Activated naive CD8-positive, alpha-beta T cell treated with anti-CD3 and anti-CD28 coated beads, Interleukin-2, amount 10 ng/mL, durations not matched to agents 7 days and 5 days (primary cell): ENCODE measurements around the gene SELENOH. TPM values are rescaled to one million over a fixed set of nuclear protein-coding genes. Genes with fewer than 3 reads are reported as not detected.
A peak's percentile ranks its signal among the peaks of the same experiment; 100 is the strongest.
"Not testable (repeated sequence)": the region's sequence is repeated elsewhere in the genome, so short reads cannot be mapped to it uniquely, and the experiment has no call there.

ENCODE experiments used
- ATAC-seq: fragments of 150-1000 bp; cut with Tn5 transposase; one replicate; pipeline ENCODE4 v1.10.0; 2021; ENCODE audit warnings: low read depth, moderate library complexity
- POLR2A ChIA-PET: fragments of 350-600 bp; sonication (Branson Sonifier 250); formaldehyde crosslinking; loops from one replicate; lab custom pipeline; 2021; ENCODE audit warnings: antibody characterized with exemption; lab: Charles Lee
- DNase-seq: peaks from one replicate; pipeline ENCODE4 v3.0.0; 2021
- H3K27ac Mint-ChIP-seq: one replicate; pipeline ENCODE4 v1.8.0; 2022; ENCODE audit warnings: mild to moderate bottlenecking, mixed read lengths
- H3K27me3 Mint-ChIP-seq: one replicate; pipeline ENCODE4 v1.8.0; 2022; ENCODE audit warnings: mild to moderate bottlenecking, moderate library complexity, mixed read lengths
- H3K36me3 Mint-ChIP-seq: one replicate; pipeline ENCODE4 v1.8.0; 2021; ENCODE audit warnings: mild to moderate bottlenecking, mixed read lengths
- H3K4me1 Mint-ChIP-seq: one replicate; pipeline ENCODE4 v1.8.0; 2021; ENCODE audit warnings: mixed read lengths
- H3K4me3 Mint-ChIP-seq: one replicate; pipeline ENCODE4 v1.8.0; 2022; ENCODE audit warnings: mild to moderate bottlenecking, moderate library complexity, mixed read lengths
- H3K9me3 Mint-ChIP-seq: one replicate; pipeline ENCODE4 v1.8.0; 2021; ENCODE audit warnings: mixed read lengths
- total RNA-seq, 2 experiments: library from RNA; stranded (reverse); gene quantifications; one replicate each; pipeline ENCODE4 v1.2.3, GENCODE V29; 2021

SELENOH gene, protein sequence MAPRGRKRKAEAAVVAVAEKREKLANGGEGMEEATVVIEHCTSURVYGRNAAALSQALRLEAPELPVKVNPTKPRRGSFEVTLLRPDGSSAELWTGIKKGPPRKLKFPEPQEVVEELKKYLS
- 100 to 1,000 TPM; 176 to 178 TPM for total RNA-seq

DNA sequence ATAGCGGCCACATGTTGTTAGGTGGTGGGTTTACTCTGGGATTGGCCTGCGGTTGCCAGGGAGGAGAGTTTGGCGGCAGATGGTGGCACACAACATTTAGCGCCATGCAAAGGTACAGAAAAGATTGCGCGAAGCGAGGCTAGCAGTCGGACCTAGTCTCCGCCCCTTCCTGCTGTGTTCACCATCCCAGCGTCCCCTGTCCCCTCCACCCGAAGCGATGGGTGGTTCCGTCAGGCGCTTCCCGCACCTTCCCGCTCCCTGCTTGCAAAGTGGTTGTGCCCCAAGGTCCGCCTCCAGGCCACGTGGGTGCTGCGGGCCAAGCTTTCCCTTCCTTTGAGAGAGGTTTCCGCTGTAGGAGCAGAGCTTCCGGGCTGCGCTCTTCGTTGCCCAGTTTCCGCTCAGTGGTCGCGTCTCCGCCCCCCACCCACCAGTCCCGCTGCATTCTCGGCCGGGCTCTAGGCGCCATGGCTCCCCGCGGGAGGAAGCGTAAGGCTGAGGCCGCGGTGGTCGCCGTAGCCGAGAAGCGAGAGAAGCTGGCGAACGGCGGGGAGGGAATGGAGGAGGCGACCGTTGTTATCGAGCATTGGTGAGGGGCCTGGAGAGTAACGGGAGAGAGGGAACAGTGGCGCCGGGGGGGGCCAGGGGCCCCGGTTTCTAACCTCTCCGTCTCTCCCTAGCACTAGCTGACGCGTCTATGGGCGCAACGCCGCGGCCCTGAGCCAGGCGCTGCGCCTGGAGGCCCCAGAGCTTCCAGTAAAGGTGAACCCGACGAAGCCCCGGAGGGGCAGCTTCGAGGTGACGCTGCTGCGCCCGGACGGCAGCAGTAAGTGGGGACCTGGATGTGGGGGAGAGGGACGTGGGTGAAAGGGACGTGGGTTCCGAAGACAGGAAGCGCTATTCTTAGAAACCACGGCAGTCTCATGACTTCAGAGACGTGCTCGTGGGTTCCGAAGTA, at the start of gene SELENOH:
Gene SELENOH (plus strand): TSS at position 360 of the 955 bp plus-strand sequence. CDS start 105 bp downstream, at position 465.
- Mint-ChIP-seq H3K4me1 (peaks cover 31% of the 10 kb centered on the region), H3K27ac (peak within 1 kb of the TSS; percentile 100), H3K9me3 (no peaks in the 10 kb centered on the region), H3K27me3 (no peaks in the 10 kb centered on the region), H3K36me3 (peaks cover 35% of the 10 kb centered on the region), H3K4me3 (peak within 1 kb of the TSS; percentile 100)
- DNase-seq (peak; percentile 92), ATAC-seq (peak; percentile 90)
- POLR2A ChIA-PET = interaction anchor here (0.7 to 2.5 kb wide), 25 partner anchors 10 to 837 kb away, joined by 3 to 36 read pairs (median 4); partner anchors contain the start of genes BTBD18, MED19, SLC43A1 and TIMM10

DNA sequence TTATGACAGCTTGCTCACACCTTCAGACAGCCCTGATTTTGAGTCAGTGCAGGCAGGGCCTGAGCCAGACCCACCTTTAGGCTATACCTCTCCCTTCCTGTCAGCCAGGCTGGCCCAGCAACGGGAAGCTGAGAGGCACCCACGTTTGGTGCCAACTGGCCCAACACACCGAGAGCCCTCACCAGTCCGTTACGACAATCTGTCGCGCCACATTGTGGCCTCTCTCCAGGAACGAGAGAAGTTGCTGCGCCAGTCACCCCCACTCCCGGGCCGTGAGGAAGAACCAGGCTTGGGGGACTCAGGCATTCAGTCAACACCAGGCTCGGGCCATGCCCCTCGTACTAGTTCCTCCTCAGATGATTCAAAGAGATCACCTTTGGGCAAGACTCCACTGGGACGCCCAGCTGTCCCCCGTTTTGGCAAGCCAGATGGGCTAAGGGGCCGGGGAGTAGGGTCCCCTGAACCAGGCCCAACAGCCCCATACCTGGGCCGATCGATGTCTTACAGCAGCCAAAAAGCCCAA, 42.4 kb upstream of the SELENOH start:
- no peak for ATAC-seq

DNA sequence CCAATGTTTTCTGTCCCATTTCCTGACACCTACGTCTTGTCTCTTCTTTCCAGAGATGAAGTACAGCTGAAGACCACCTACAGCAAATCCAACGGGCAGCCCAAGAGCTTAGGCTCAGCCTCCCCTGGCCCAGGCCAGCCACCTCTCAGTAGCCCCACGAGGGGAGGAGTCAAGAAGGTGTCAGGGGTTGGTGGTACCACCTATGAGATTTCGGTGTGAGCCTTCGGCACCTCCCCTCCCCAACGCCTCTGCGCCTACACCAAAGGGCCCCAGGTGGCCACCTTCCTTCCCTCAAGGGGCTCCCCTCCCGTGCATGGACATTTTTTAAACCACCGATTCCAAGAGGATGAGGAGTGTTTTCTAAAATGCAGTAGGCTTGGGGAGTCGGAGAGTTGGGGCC, 41.5 kb upstream of the SELENOH start:
- H3K4me1 Mint-ChIP-seq = no peaks in the 10 kb centered on the region
- H3K36me3 Mint-ChIP-seq = peaks cover 34% of the 10 kb centered on the region
- no peak overlapping the region for H3K27ac Mint-ChIP-seq
- POLR2A ChIA-PET = no interaction called here
- H3K27me3 Mint-ChIP-seq = no peaks in the 10 kb centered on the region
- ATAC-seq (no peak), DNase-seq (no peak)
- H3K4me3 Mint-ChIP-seq = no peak overlapping the region
- no peaks in the 10 kb centered on the region for H3K9me3 Mint-ChIP-seq

More for the DNA sequence above, 42.4 kb upstream of the SELENOH start:
- Mint-ChIP-seq H3K9me3 (no peaks in the 10 kb centered on the region), H3K27me3 (no peaks in the 10 kb centered on the region), H3K4me1 (no peaks in the 10 kb centered on the region), H3K4me3 (no peak overlapping the region), H3K36me3 (peaks cover 27% of the 10 kb centered on the region), H3K27ac (no peak overlapping the region)
- DNase-seq = no peak
- POLR2A ChIA-PET = interaction anchor here (1.3 kb wide), 1 partner anchor 13 kb away, joined by 5 read pairs; the partner anchor contains the start of genes MED19 and TMX2

DNA sequence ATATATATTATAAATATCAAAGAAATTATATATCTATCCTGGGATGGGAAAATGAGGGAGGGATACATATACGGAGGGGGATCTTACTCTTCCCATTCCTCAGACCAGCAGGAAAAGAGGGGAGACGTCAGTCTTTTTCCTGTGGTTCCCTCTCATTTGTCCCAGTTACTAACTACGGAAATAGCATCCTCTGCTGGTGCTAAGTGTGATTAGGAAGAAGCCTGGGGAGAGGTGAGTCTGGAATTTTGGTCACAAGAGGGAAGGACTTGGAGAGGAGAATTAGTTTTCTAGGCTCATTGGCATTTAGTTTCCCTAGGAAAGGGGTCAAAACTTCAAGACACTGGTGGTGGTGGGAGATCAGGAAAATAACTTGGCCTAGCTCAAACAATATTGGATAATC, 40.9 kb upstream of the SELENOH start:
- POLR2A ChIA-PET = interaction anchor here (1.1 kb wide), 1 partner anchor 11 kb away, joined by 4 read pairs; the partner anchor contains the start of gene MED19
- Mint-ChIP-seq H3K36me3 (peaks cover 34% of the 10 kb centered on the region), H3K4me3 (no peak overlapping the region), H3K4me1 (no peaks in the 10 kb centered on the region), H3K27me3 (no peaks in the 10 kb centered on the region), H3K27ac (no peak overlapping the region), H3K9me3 (no peaks in the 10 kb centered on the region)
- ATAC-seq = no peak
- no peak for DNase-seq

DNA sequence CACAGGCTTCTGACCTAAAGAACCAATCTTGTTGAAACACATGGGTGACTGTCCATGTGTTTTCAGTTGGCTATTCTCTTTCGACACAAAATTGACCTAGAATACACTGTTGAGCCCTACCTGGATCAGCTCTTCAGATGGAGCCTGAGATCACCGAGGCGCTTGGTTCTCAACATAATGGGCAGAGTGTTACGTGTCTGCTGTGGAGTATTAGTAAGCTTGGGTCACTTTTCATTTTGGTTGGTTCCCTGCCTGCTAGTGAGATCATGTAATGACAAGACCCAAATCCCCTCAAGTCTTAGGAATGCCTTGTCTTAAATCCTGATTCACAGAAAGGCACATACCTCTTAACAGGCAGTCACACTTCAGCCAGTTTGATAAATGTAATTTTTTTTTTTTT, 38.0 kb upstream of the SELENOH start:
- H3K27ac Mint-ChIP-seq = no peak overlapping the region
- no peak for ATAC-seq

DNA sequence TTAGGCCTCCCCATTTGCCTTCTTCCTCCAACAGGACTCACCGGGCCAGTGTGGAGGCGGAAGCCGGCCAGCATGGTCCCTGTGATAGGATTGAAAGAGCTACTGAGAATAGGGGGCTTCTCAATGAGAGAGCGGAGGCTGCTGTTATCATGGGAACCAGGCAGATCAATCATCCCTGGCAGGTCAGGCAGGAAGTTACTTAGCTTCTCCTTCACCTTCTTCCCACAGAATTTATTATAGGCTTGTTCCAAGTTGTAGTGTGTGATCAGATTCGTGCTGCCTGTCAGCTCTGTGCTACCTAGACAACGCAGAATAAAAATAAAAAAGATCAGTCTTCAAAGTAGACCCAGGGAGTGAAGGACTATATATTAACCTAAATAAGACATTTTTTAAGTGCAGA, 36.4 kb upstream of the SELENOH start:
- POLR2A ChIA-PET = no interaction called here
- H3K4me3 Mint-ChIP-seq = no peak overlapping the region

More for the DNA sequence above, 38.0 kb upstream of the SELENOH start:
- Mint-ChIP-seq H3K4me1 (peaks cover 4% of the 10 kb centered on the region), H3K27me3 (no peaks in the 10 kb centered on the region), H3K9me3 (no peaks in the 10 kb centered on the region), H3K36me3 (peaks cover 27% of the 10 kb centered on the region), H3K4me3 (no peak overlapping the region)
- POLR2A ChIA-PET = interaction anchor here (0.7 to 1.2 kb wide), 3 partner anchors 8 to 36 kb away, joined by 5 to 7 read pairs (median 6); partner anchors contain the start of gene MED19
- no peak for DNase-seq

DNA sequence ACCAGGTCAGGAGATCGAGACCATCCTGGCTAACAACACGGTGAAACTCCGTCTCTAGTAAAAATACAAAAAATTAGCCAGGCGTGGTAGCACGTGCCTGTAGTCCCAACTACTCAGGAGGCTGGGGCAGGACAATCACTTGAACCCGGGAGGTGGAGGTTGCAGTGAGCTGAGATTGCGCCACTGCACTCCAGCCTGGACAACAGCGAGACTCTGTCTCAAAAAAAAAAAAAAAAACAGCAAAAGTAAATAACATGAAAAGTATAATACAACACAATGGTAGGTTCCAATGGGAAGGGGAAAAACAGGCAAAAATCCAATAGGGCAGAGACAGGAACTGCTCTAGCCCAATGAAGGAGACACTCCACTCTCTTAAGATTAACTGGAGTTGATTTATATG, 35.9 kb upstream of the SELENOH start:
- H3K4me3 Mint-ChIP-seq, H3K27ac Mint-ChIP-seq, H3K9me3 Mint-ChIP-seq, H3K27me3 Mint-ChIP-seq, ATAC-seq, DNase-seq, POLR2A ChIA-PET: not testable (repeated sequence)
- Mint-ChIP-seq H3K4me1 (peaks cover 15% of the 10 kb centered on the region), H3K36me3 (peaks cover 22% of the 10 kb centered on the region)

More for the DNA sequence above, 36.4 kb upstream of the SELENOH start:
- H3K27ac Mint-ChIP-seq = no peak overlapping the region
- H3K9me3 Mint-ChIP-seq = no peaks in the 10 kb centered on the region
- H3K4me1 Mint-ChIP-seq = peaks cover 12% of the 10 kb centered on the region
- H3K36me3 Mint-ChIP-seq = peaks cover 21% of the 10 kb centered on the region
- DNase-seq (no peak), ATAC-seq (no peak)
- no peaks in the 10 kb centered on the region for H3K27me3 Mint-ChIP-seq

DNA sequence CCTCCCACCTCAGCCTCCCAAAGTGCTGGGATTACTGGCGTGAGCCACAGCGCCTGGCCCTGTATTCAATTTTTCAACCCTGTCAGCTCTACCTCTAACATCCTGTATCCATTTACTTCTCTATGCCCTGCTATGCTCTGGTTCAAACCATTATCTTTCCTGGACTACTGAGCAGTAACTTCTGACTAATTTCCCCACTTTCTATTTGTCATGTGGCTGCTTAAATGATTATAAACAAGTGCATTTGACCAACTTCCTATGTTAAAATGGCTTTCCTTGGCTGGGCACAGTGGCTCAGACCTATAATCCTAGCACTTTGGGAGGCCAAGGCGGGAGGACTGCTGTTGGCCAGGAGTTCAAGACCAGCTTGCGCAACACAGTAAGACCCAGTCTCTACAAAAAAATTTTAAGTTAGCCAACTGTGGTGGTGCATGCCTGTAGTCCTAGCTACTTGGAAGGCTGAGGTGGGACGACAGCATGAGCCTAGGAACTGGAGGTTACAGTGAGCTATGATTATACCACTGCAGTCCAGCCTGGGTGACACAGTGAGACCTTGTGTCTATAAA, 31.4 kb upstream of the SELENOH start:
- H3K36me3 Mint-ChIP-seq = peaks cover 6% of the 10 kb centered on the region
- H3K9me3 Mint-ChIP-seq = no peaks in the 10 kb centered on the region
- peaks cover 36% of the 10 kb centered on the region for H3K4me1 Mint-ChIP-seq
- no peak for DNase-seq
- ATAC-seq = no peak
- H3K27ac Mint-ChIP-seq = no peak overlapping the region
- H3K4me3 Mint-ChIP-seq = no peak overlapping the region
- POLR2A ChIA-PET = interaction anchor here (1.0 kb wide), 1 partner anchor 8 kb away, joined by 3 read pairs; no protein-coding TSS in a partner anchor
- no peaks in the 10 kb centered on the region for H3K27me3 Mint-ChIP-seq

DNA sequence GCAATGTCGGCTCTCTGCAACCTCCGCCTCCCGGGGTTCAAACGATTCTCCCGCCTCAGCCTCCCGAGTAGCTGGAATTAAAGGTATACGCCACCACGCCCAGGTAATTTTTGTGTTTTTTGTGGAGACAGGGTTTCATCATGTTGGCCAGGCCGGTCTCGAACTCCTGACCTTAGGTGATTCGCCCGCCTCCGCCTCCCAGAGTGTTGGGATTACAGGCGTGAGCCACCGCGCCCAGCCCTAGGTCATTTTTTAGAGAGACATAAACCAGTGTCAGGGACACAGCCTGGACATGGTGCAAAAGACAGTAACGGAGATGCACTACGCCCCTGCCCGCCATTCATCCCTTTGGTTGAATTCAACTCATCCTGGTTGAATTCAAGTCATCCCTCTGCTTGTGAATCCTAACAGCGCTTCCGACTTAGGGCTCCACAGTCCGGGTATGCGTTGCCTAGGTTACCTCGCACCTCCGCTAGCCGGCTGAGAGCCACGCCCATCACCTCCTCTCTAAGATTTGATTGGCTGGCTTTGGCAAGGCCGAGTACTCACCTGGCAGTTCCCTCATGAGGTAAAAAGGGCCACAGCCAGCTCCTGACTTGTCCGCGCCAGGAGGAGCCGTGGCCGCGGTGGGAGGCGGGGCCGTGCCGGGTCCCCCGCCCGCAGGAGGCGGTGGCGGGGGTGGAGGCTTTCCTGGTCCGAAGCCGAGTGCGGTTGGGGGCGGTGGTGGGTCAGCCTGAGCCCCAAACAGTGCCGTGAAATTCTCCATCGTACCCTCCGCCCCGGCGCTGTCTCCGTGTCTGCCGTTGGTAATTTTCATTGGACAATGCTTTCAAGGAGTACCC, 29.7 kb upstream of the SELENOH start, which contains the start of gene MED19:
Gene MED19 (minus strand): TSS at position 802 of the 842 bp plus-strand sequence. CDS start 36 bp downstream, at position 766.
- no peaks in the 10 kb centered on the region for H3K9me3 Mint-ChIP-seq
- POLR2A ChIA-PET = interaction anchor here (0.6 to 2.9 kb wide), 9 partner anchors 8 to 222 kb away, joined by 3 to 17 read pairs (median 5); partner anchors contain the start of gene SELENOH
- H3K27ac Mint-ChIP-seq = peak within 1 kb of the TSS; percentile 93
- peak within 1 kb of the TSS; percentile 97 for H3K4me3 Mint-ChIP-seq
- peaks cover 6% of the 10 kb centered on the region for H3K36me3 Mint-ChIP-seq
- DNase-seq (peak; percentile 78), ATAC-seq (peak; percentile 41)
- no peaks in the 10 kb centered on the region for H3K27me3 Mint-ChIP-seq
- H3K4me1 Mint-ChIP-seq = peaks cover 36% of the 10 kb centered on the region

DNA sequence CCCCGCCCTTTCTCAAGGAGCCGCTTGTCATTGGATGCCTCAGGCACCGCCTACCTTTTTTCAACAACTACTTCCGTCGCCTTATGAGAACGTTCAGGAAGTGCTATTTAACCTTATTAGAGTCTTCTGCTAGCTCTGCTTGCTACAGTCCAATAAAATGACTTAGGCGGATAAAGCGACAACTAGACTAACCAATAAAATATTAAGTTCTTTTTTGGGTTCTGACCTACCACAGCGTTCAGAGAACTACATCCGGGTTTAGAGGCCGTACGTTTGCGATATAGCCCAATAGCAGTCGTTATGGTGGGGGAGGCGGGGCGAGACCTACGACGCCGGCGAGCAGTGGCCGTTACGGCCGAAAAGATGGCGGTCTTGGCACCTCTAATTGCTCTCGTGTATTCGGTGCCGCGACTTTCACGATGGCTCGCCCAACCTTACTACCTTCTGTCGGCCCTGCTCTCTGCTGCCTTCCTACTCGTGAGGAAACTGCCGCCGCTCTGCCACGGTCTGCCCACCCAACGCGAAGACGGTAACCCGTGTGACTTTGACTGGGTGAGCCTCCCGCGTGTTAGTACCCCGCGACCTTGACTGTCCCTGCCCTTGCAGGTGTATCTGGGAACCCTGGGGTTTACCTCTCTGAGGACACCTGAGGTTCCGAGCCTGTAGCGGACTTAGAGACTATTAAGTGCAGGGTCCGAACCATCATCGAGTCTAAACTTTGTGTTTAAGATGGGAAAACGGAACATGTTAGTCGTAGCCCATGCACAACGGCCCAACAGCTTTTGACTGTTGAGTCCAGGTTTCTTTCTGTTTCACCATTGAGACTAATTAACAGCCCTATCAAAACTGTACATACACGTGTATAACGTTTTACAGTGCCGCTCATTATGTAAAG, 28.8 kb upstream of the SELENOH start, which contains the start of gene TMX2:
Gene TMX2 (plus strand): TSS at position 338 of the 895 bp plus-strand sequence. CDS start 26 bp downstream, at position 364.
- no peaks in the 10 kb centered on the region for H3K9me3 Mint-ChIP-seq
- H3K27me3 Mint-ChIP-seq = no peaks in the 10 kb centered on the region
- DNase-seq = peak; percentile 86
- peak; percentile 96 for ATAC-seq
- POLR2A ChIA-PET = interaction anchor here (0.6 to 2.9 kb wide), 9 partner anchors 9 to 223 kb away, joined by 3 to 17 read pairs (median 5); partner anchors contain the start of gene SELENOH
- H3K27ac Mint-ChIP-seq = peak within 1 kb of the TSS; percentile 93
- H3K36me3 Mint-ChIP-seq = peaks cover 7% of the 10 kb centered on the region
- H3K4me1 Mint-ChIP-seq = peaks cover 36% of the 10 kb centered on the region
- peak within 1 kb of the TSS; percentile 97 for H3K4me3 Mint-ChIP-seq

DNA sequence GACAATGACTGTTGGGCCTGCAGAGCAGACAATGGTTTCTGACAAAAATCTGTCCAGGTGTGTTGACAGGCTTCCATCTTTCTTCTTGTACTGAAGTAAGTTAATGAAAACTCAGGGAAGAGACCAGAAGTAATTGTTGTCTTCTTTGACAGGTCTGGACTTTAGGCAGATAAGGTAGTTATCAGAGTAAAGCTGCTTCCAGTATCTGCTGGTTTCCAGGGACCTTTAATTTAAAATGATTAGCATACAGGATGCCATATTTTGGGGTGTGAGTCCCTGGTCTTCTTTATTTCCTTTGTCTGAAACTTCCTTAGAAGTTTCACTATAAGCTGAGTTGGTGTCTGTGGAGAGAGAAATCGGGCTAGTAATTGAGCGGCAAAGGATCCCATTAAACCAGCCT, 27.5 kb upstream of the SELENOH start:
- no peak for DNase-seq
- Mint-ChIP-seq H3K27ac (peak overlapping the region; percentile 93), H3K4me1 (peaks cover 28% of the 10 kb centered on the region), H3K4me3 (peak overlapping the region; percentile 97), H3K36me3 (peaks cover 8% of the 10 kb centered on the region), H3K9me3 (no peaks in the 10 kb centered on the region), H3K27me3 (no peaks in the 10 kb centered on the region)
- ATAC-seq = no peak
- POLR2A ChIA-PET = interaction anchor here (1.0 kb wide), 2 partner anchors 18 to 28 kb away, joined by 6 read pairs; partner anchors contain the start of gene SELENOH
